Activated T-cell treated with anti-CD3 and anti-CD28 coated beads for 24 hours (primary cell): ENCODE data around the gene HACL1.
"Not testable (repeated sequence)": the region's sequence is repeated elsewhere in the genome, so short reads cannot be mapped to it uniquely, and the experiment has no call there.

ENCODE experiments used
- DNase-seq: peaks from one replicate; pipeline ENCODE4 v3.0.0-alpha.2; 2020; ENCODE audit warnings: low read depth

HACL1 gene

GRCh38 chr3:15629860-15630597, 28.7 kb upstream of the HACL1 start:
- DNase-seq, result peak; percentile 61

GRCh38 chr3:15628967-15629366, 27.6 kb upstream of the HACL1 start:
- DNase-seq, result no peak

- DNase-seq, result no peak
These were observed 22.4 kb upstream of the HACL1 start for GRCh38 chr3:15623535-15624440.

GRCh38 chr3:15619659-15620464, 18.5 kb upstream of the HACL1 start:
- not testable (repeated sequence) for DNase-seq

GRCh38 chr3:15616053-15616452, 14.7 kb upstream of the HACL1 start:
- DNase-seq, result no peak

GRCh38 chr3:15614958-15615357, 13.6 kb upstream of the HACL1 start:
- no peak for DNase-seq

GRCh38 chr3:15612001-15612400, 10.6 kb upstream of the HACL1 start:
- DNase-seq, result no peak

GRCh38 chr3:15611018-15611417, 9.6 kb upstream of the HACL1 start:
- DNase-seq, result no peak

GRCh38 chr3:15610082-15610759, 8.9 kb upstream of the HACL1 start:
- no peak for DNase-seq

- no peak for DNase-seq
These were observed 5.1 kb upstream of the HACL1 start for GRCh38 chr3:15606434-15606891.

GRCh38 chr3:15604584-15604983, 3.2 kb upstream of the HACL1 start:
- not testable (repeated sequence) for DNase-seq

GRCh38 chr3:15602816-15603215, 1.4 kb upstream of the HACL1 start:
- not testable (repeated sequence) for DNase-seq

- DNase-seq, result no peak
These were observed 772 bp upstream of the HACL1 start for GRCh38 chr3:15602146-15602536.

- DNase-seq, result no peak
These were observed 347 bp downstream of the HACL1 start for GRCh38 chr3:15601046-15601398.

GRCh38 chr3:15595955-15596354, 5.4 kb downstream of the HACL1 start:
- no peak for DNase-seq

GRCh38 chr3:15592968-15593367, 8.4 kb downstream of the HACL1 start:
- DNase-seq, result no peak

GRCh38 chr3:15591928-15592327, 9.4 kb downstream of the HACL1 start:
- DNase-seq, result no peak

GRCh38 chr3:15591242-15591641, 10.1 kb downstream of the HACL1 start:
- no peak for DNase-seq

GRCh38 chr3:15585111-15585845, 16.1 kb downstream of the HACL1 start:
- no peak for DNase-seq

GRCh38 chr3:15581471-15582394, 19.6 kb downstream of the HACL1 start:
- DNase-seq, result no peak
